HPDE6-E6E7 (cell line): ENCODE data around the gene TMEM222.
"Not testable (repeated sequence)": the region's sequence is repeated elsewhere in the genome, so short reads cannot be mapped to it uniquely, and the experiment has no call there.

ENCODE experiments used
- DNase-seq: peaks from one replicate; pipeline ENCODE4 v3.0.0; 2011; ENCODE audit warnings: missing footprints; ENCODE audit errors: extremely low spot score

TMEM222 gene

GRCh38 chr1:27321813-27322568 lies at the start of gene TMEM222:
TMEM222 (plus strand) TSS chr1:27322163; CDS start chr1:27322198, 35 bp downstream.
- DNase-seq = peak; percentile 98

- DNase-seq = no peak
Measured at GRCh38 chr1:27274204-27274603, 47.8 kb upstream of the TMEM222 start.

GRCh38 chr1:27275696-27276095 lies 46.3 kb upstream of the TMEM222 start:
- DNase-seq = no peak

- DNase-seq = peak; percentile 86
Measured at GRCh38 chr1:27284425-27285273, 37.3 kb upstream of the TMEM222 start.

- no peak for DNase-seq
Measured at GRCh38 chr1:27285274-27285660, 36.7 kb upstream of the TMEM222 start.

- DNase-seq = not testable (repeated sequence)
Measured at GRCh38 chr1:27285821-27286220, 36.1 kb upstream of the TMEM222 start.

GRCh38 chr1:27289125-27289524 lies 32.8 kb upstream of the TMEM222 start:
- DNase-seq = not testable (repeated sequence)

GRCh38 chr1:27290581-27290980 lies 31.4 kb upstream of the TMEM222 start:
- DNase-seq = no peak

- peak; percentile 20 for DNase-seq
Measured at GRCh38 chr1:27292106-27292505, 29.9 kb upstream of the TMEM222 start.

- DNase-seq = no peak
Measured at GRCh38 chr1:27293915-27294314, 28.0 kb upstream of the TMEM222 start.

GRCh38 chr1:27296773-27297291 lies 25.1 kb upstream of the TMEM222 start:
- DNase-seq = peak; percentile 47

GRCh38 chr1:27297903-27298302 lies 24.1 kb upstream of the TMEM222 start:
- DNase-seq = no peak

GRCh38 chr1:27298632-27299384 lies 23.2 kb upstream of the TMEM222 start:
- DNase-seq = no peak

GRCh38 chr1:27299385-27300271 lies 22.3 kb upstream of the TMEM222 start:
- peak; percentile 96 for DNase-seq

GRCh38 chr1:27300341-27301051 lies 21.5 kb upstream of the TMEM222 start:
- peak; percentile 85 for DNase-seq

- no peak for DNase-seq
Measured at GRCh38 chr1:27301052-27301422, 20.9 kb upstream of the TMEM222 start.

GRCh38 chr1:27301582-27302199 lies 20.3 kb upstream of the TMEM222 start:
- no peak for DNase-seq

- DNase-seq = no peak
Measured at GRCh38 chr1:27302612-27303011, 19.4 kb upstream of the TMEM222 start.

GRCh38 chr1:27303509-27303908 lies 18.5 kb upstream of the TMEM222 start:
- no peak for DNase-seq

- no peak for DNase-seq
Measured at GRCh38 chr1:27306071-27306470, 15.9 kb upstream of the TMEM222 start.
